GM06990 (cell line): ENCODE results near the gene C19orf85.
"Not testable (repeated sequence)": the region's sequence is repeated elsewhere in the genome, so short reads cannot be mapped to it uniquely, and the experiment has no call there.

Experiments used
- DNase-seq: peaks from one replicate; pipeline ENCODE4 v3.0.0-alpha.2; 2011; ENCODE audit not compliant: insufficient read length; ENCODE audit errors: extremely low read depth
- H3K27me3 ChIP-seq: replicated peaks from 2 replicates; pipeline ENCODE4 v1.6.0; 2011; ENCODE audit warnings: low read length; ENCODE audit not compliant: control insufficient read depth, insufficient read depth
- H3K36me3 ChIP-seq: 2 replicates; pipeline ENCODE4 v1.5.1; 2011; ENCODE audit warnings: low read length; ENCODE audit not compliant: control insufficient read depth, insufficient read depth
- H3K4me3 ChIP-seq: replicated peaks from 2 replicates; pipeline ENCODE4 v1.5.1; 2011; ENCODE audit warnings: low read depth, mild to moderate bottlenecking, control low read depth, low read length
- CTCF ChIP-seq: IDR thresholded peaks from 2 replicates; pipeline ENCODE4 v1.5.1; 2011; ENCODE audit warnings: low read length, control low read depth, mild to moderate bottlenecking, inconsistent platforms; ENCODE audit not compliant: insufficient read depth, poor library complexity, severe bottlenecking

C19orf85 gene

GRCh38 chr19:55431183-55431582 lies 33.4 kb downstream of the C19orf85 start:
- no peaks in the 10 kb centered on the region for H3K36me3 ChIP-seq
- no peak for DNase-seq
- H3K4me3 ChIP-seq = no peak overlapping the region
- H3K27me3 ChIP-seq = no peaks in the 10 kb centered on the region; the same call in none of the 2 replicates
- no peak for TF ChIP-seq CTCF

- Histone ChIP-seq H3K27me3 (peaks cover 2% of the 10 kb centered on the region), H3K4me3 (no peak overlapping the region), H3K36me3 (no peaks in the 10 kb centered on the region)
- no peak for DNase-seq
- no peak for TF ChIP-seq CTCF
Measured at GRCh38 chr19:55426042-55426441, 38.5 kb downstream of the C19orf85 start.

- Histone ChIP-seq H3K27me3 (peaks cover 2% of the 10 kb centered on the region), H3K36me3 (no peaks in the 10 kb centered on the region), H3K4me3 (no peak overlapping the region)
- DNase-seq = no peak
- no peak for TF ChIP-seq CTCF
Measured at GRCh38 chr19:55424518-55424917, 40.0 kb downstream of the C19orf85 start.

GRCh38 chr19:55423225-55424005 lies 41.1 kb downstream of the C19orf85 start:
- TF ChIP-seq CTCF = no peak
- Histone ChIP-seq H3K4me3 (no peak overlapping the region), H3K27me3 (peaks cover 2% of the 10 kb centered on the region), H3K36me3 (no peaks in the 10 kb centered on the region)
- DNase-seq = no peak

GRCh38 chr19:55421281-55421680 lies 43.3 kb downstream of the C19orf85 start:
- not testable (repeated sequence) for H3K27me3 ChIP-seq, H3K4me3 ChIP-seq, H3K36me3 ChIP-seq, DNase-seq

GRCh38 chr19:55419624-55420236 lies 44.8 kb downstream of the C19orf85 start:
- Histone ChIP-seq H3K4me3 (no peak overlapping the region), H3K27me3 (peaks cover 2% of the 10 kb centered on the region), H3K36me3 (no peaks in the 10 kb centered on the region)
- TF ChIP-seq CTCF = no peak
- DNase-seq = no peak
